Liver (tissue), 3 donors: Measurements from ENCODE around the gene AK5.

Experiments used
- CTCF ChIP-seq: fragments of 150-350 bp; IDR thresholded peaks from 2 replicates; pipeline ENCODE4 v1.5.1; 2017; ENCODE audit warnings: improper control_type of control experiment, low read depth, low read length; ENCODE audit not compliant: missing input control
- JUND ChIP-seq, 2 donors: IDR thresholded peaks; 2 replicates each; pipeline ENCODE4 v1.6.1; 2016; ENCODE audit warnings: antibody characterized with exemption in 2 of 2
- MAX ChIP-seq: IDR thresholded peaks from 2 replicates; pipeline ENCODE4 v1.6.1; 2016; ENCODE audit warnings: antibody characterized with exemption
- YY1 ChIP-seq: IDR thresholded peaks from 2 replicates; pipeline ENCODE4 v1.6.1; 2016; ENCODE audit warnings: antibody characterized with exemption, mild to moderate bottlenecking
- donor health status: healthy.
- donor health status: healthy.

- no peak for TF ChIP-seq CTCF
- TF ChIP-seq YY1: no peak
- no peak for TF ChIP-seq MAX
- TF ChIP-seq JUND (IDR thresholded peaks at IDR 0.05): no peak
Observed at GRCh38 chr1:77589231-77589630, 307.4 kb downstream of the AK5 start.
